GM12874 (cell line): Measurements from ENCODE around the gene TIPARP.

Experiments
- TF ChIP-seq, protein P1 (sequence below): IDR thresholded peaks from 2 replicates; pipeline ENCODE4 v1.5.1; 2011; ENCODE audit warnings: low read depth, mild to moderate bottlenecking, control low read depth, low read length, moderate library complexity; ENCODE audit not compliant: insufficient read depth

Gene TIPARP

GRCh38 chr3:156742401-156742800, 68.0 kb downstream of the TIPARP start:
- TF ChIP-seq, protein P1, sequence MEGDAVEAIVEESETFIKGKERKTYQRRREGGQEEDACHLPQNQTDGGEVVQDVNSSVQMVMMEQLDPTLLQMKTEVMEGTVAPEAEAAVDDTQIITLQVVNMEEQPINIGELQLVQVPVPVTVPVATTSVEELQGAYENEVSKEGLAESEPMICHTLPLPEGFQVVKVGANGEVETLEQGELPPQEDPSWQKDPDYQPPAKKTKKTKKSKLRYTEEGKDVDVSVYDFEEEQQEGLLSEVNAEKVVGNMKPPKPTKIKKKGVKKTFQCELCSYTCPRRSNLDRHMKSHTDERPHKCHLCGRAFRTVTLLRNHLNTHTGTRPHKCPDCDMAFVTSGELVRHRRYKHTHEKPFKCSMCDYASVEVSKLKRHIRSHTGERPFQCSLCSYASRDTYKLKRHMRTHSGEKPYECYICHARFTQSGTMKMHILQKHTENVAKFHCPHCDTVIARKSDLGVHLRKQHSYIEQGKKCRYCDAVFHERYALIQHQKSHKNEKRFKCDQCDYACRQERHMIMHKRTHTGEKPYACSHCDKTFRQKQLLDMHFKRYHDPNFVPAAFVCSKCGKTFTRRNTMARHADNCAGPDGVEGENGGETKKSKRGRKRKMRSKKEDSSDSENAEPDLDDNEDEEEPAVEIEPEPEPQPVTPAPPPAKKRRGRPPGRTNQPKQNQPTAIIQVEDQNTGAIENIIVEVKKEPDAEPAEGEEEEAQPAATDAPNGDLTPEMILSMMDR: no peak

GRCh38 chr3:156743859-156744258, 69.5 kb downstream of the TIPARP start:
- TF ChIP-seq, protein P1: no peak

- TF ChIP-seq, protein P1: no peak
Observed at GRCh38 chr3:156744631-156745030, 70.2 kb downstream of the TIPARP start.

- TF ChIP-seq, protein P1: no peak
Observed at GRCh38 chr3:156745766-156746165, 71.4 kb downstream of the TIPARP start.

- TF ChIP-seq, protein P1: no peak
Observed at GRCh38 chr3:156747046-156747445, 72.7 kb downstream of the TIPARP start.

- TF ChIP-seq, protein P1: no peak
Observed at GRCh38 chr3:156749244-156749643, 74.9 kb downstream of the TIPARP start.

- TF ChIP-seq, protein P1: no peak
Observed at GRCh38 chr3:156750191-156750873, 75.9 kb downstream of the TIPARP start.
